GM12801 (cell line): Measurements from ENCODE around the gene FILIP1L.

Experiments used
- CTCF ChIP-seq: IDR thresholded peaks from one replicate; pipeline ENCODE4 v1.5.1; 2011; ENCODE audit warnings: control low read depth; ENCODE audit not compliant: insufficient read length; ENCODE audit errors: extremely low read depth

The FILIP1L gene

GRCh38 chr3:100044369-100044768, 69.9 kb downstream of the FILIP1L start:
- no peak for TF ChIP-seq CTCF

GRCh38 chr3:100043271-100043670, 71.0 kb downstream of the FILIP1L start:
- TF ChIP-seq CTCF: no peak

GRCh38 chr3:100042166-100042981, 71.9 kb downstream of the FILIP1L start:
- no peak for TF ChIP-seq CTCF

GRCh38 chr3:100041328-100041749, 73.0 kb downstream of the FILIP1L start:
- TF ChIP-seq CTCF: no peak

- TF ChIP-seq CTCF: no peak
Measured at GRCh38 chr3:100040451-100041225, 73.7 kb downstream of the FILIP1L start.

GRCh38 chr3:100039075-100039474, 75.2 kb downstream of the FILIP1L start:
- TF ChIP-seq CTCF: no peak

GRCh38 chr3:100033903-100034471, 80.3 kb downstream of the FILIP1L start:
- TF ChIP-seq CTCF: no peak
